GM18909 (cell line): ENCODE results near the gene LCE1F.

Experiments
- ATAC-seq: cut with Tn5 transposase; IDR thresholded peaks from one replicate; pipeline ENCODE4 v1.9.1; 2021; ENCODE audit warnings: mild to moderate bottlenecking; ENCODE audit not compliant: unreplicated experiment, poor library complexity

The LCE1F gene, protein sequence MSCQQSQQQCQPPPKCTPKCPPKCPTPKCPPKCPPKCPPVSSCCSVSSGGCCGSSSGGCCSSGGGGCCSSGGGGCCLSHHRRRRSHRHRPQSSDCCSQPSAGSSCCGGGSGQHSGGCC

DNA sequence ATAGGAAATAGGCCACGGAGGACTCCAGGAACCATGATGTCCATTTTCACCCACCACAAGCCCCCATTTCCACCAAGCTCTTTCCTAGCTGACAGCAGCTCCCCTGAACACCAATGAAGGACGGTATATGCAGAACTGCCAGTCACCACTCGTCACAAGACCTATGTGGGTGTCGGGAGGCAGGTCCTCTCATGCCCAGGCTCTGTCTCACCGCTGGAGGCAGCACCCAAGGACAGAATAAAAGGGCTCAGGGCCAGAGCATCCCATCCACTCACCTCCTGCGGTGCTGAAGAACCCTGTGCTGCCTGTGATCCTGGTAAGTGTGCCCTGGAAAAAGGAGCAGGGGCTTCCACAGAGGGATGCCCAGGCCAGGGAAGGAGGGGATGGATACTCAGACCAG lies at the start of gene LCE1F:
LCE1F (plus strand) TSS at position 266 of the 400 bp plus-strand sequence. CDS start 1,232 bp downstream, outside the sequence.
- no peak for ATAC-seq

DNA sequence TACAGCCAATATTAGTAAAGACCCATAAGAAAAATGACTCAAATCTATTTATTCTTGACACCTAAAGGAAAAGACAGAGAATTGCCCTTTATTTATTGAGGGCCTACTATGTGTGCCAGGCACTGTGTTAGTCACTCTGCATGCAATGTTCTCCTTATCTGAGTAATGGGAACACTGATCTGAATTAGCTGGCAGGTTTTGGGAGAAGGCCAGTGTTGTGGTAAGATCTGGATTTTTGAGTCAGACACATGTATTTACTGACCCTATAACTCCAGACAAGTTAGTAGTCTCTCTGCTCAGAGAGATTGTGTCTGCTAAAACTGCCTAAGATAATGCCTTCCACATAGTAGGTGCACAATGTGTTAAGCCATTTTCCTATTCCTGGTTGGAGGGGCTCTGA lies 49.7 kb upstream of the LCE1F start:
- no peak for ATAC-seq

DNA sequence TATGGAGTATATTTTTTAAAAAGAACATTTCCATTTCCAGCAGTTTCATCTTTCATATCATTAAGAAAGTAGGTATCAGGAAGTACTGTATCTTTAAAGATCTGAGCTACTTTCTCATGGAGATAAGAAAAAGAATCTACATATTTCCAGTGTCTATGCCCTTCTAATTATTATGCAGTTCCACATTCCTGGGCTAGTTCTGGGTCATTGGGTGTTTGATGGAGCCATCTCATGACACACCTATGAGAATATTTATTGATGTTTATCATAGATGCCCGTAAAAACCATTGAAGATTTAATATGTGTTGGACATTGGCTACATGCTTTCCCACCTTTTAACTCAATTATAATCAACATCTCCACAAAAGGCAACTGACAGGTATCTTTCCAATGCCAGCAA lies 46.0 kb upstream of the LCE1F start:
- ATAC-seq, result no peak

DNA sequence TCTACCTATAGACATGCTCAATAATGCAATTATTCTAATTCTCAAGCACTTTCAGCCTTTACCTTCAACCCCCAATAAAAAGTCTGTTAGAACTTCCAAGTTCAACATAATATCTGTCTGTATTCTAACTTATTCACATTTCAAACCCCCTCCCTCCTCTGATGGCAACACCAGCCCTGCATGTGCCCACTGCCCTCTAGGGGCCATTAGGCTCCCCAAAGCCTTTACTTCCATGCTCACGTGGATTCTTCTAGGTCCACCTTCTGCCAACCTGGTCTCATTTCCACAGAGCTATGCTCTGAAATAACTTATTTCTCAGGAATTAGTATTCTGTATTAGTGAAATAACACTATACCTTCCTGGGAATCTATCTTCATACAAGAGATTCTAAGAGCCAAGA lies 39.3 kb upstream of the LCE1F start:
- ATAC-seq, result no peak

DNA sequence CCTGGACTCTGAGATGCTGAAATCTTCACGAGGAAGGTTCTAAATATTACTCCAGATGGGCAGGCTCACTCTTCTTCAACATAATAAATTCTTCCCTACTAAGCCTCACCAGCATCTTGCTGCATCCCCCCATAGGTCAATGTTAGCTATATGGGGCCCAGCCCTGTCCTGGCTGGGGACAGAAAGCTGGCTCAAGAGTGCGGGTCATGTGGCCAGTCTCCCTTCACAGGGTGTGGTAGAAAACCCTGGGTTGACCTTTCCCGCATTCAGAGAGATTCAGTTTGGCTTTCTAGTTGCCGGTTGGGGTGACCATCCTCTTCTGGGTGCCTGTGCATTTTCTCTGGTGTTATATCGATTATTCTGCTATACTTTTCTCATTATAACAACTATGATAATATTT lies 36.9 kb upstream of the LCE1F start:
- ATAC-seq, result no peak

DNA sequence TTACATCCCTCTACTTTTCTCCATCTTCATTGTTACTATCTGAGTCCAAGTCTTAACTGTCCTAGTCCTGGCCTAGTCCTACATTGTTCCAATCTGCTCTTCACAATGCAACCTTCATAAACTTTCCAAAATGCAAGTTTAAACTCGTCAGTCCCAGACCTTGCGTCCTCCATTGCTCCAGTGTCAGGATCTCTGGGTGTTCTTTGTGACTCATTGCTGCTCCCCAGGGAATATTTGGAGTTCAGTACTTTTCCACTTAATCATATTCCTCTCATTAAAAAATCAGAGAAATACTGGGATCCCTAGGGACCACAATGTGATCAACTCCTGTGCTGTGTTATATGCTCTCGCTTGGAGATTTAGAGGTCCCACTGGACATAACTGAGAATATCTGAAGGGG lies 35.1 kb upstream of the LCE1F start:
- no peak for ATAC-seq

DNA sequence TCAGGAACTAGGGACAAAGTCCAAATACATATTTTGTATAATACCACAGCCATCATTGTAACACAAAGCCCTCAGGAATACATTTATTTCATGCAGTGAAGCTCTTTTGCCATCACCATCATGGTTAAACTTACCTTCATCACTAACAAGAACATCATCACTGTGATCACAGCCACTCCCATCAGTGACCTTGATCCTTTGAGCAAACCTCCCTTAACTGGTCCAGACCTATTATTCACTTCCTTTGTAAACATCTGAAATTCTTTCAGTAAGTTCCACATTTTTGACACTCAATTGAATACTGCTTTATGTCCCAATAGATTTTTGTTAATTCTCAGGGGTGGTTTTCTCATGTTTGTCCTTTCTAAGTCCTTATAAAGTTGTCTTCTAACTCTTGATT lies 33.3 kb upstream of the LCE1F start:
- ATAC-seq, result no peak

DNA sequence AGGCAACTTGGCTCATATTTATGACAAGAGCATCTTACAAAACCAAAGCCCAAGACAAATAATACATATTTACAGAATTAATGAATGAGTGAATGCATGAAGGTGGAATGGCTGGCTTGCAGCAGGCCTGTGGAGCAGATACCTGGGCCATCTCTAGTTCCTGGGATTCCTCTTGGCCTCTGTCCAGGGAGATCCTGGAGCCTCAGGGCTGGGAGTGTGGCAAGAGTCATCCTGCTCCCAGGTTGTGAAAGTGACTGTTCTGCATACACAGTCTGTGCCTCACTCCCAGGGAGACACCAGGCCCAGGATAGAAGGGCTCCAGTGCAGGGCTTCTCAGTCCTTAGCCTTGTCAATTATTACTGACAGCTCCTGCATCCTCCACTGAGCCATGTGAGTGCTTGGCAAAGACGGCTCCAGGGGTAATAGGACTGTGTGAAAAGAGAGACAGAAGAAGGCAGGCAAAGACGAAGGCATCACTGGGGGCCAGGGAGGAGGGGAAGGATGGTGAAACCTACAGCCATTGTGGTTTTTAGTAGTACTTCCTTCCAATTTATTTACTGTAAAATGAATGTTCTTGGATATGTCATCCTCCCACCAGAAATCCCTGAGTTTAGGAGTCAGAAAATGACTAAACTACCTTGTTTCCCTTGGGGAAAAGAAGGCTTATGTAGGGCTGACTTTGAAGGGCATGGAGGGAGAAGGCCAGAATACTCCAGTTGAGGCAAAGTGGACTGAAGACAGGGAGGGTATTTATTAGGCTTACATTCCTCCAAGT lies 31.4 kb upstream of the LCE1F start:
- ATAC-seq, result no peak

DNA sequence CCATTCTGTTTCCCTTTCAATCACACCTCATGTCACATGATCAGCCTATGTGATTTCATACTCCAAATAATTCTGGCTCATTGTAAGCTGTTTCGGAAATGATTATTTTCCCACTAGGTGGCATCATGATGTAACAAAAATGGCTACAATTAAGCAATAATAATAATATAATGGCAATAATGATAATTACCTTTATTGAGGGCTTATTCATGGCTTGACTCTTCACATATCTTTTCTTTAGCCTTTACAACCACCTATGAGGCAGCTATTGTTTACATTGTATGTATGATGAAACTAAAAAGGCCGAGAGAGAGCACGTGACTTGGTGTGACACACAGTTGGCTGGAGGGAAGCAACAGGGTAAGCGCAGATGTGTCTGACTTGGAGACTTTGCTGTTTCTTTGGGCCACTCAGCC lies 29.6 kb upstream of the LCE1F start:
- ATAC-seq, result no peak

DNA sequence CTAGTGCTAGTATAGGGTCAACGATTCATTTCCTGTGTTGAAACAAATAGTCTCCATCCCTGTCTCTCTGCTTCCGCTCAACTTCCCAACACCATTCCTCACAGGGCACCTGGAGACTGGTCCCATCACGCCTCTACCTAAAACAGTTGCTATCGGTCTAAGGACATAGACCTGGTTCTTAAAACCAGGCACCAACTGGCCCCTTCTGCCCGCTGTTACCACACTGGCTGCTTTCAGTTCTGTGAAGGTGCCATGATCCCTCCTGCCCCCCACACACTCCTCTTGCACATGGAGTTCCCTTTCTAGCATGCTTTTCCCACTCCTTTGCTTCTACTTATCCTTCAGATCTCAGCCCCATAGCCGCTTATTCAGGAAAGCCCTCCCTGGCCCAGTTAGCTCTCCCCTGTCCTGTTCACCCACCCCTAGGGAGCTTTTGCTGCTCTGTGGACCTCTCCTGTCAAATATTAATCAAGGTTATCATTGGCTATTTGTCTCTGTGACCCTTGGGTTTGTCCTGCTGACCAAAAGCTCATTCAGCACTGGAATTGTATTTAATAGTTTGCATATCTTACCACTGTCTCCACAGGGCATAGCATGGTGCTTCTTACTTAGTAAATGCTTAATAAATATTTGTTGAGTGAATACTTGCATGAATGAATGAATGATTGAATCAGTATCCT lies 29.0 kb upstream of the LCE1F start:
- no peak for ATAC-seq

DNA sequence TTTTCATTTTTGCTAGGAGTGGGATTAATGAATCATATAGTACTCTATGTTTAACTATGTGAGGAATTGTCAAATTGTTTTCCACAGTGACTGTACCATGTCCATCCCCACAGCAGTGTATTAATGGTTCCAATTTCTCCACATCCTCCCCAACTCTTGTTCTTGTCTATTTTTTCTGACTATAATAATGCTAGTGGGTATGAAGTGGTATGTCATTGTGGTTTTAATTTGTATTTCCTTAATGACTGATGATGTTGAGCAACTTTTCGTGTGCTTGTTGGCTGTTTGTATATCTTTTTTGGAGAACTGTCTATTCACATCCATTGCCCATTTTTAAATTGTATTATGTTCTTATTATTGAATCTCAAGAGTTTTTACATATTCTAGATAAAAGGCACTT lies 27.1 kb upstream of the LCE1F start:
- no peak for ATAC-seq

DNA sequence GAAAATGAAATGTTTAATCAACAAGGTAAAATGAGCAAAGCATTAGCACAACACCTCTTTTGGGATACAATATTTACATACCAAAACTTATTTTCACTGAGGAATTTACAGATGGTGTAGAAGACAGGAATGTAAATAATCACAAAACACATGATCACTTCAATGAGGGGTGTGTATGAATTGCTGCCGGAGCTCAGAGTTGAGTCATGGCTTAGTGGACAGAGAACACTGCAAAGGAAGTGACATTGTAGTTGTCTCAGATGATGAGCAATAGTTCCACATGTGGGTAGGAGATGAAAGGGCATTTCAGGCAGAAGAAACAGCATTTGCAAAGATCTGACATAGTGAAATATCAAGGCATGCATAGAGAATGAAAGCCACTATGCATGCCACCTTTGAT lies 22.7 kb upstream of the LCE1F start:
- no peak for ATAC-seq

DNA sequence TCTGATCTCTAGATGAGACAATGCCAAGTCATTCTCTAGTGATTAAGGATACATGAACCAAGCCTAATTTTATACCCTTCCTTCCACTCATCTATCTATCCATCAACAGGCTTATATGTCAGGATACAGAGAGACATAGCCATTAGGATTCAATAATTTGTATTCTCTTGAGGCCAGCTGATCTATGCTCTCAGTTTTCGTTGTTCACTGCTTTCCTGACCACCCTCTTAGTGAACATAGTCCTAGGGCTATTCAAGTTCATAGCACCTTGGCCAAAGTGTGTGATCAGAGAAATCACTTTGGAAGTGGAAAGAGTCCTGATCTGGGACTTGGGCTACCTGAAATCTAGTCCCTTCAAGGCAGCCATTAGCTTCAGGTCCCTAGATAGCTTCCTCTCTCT lies 21.4 kb upstream of the LCE1F start:
- ATAC-seq, result no peak

DNA sequence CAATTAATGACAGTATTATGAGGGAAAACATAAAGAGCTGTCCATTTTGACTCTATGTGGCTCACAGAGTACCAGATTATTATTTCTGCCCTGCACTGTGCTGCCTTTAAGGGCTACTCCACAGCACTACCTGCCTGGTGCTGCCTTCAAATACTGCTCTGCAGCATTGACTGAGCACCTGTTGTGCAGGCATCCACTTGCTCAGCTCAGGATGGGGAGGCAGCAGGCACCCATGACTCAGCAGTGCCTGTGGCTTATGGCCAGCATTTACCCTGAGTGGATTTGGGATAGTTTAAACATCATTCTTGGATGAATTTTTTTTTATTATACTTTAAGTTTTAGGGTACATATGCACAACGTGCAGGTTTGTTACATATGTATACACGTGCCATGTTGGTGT lies 18.1 kb upstream of the LCE1F start:
- no peak for ATAC-seq

DNA sequence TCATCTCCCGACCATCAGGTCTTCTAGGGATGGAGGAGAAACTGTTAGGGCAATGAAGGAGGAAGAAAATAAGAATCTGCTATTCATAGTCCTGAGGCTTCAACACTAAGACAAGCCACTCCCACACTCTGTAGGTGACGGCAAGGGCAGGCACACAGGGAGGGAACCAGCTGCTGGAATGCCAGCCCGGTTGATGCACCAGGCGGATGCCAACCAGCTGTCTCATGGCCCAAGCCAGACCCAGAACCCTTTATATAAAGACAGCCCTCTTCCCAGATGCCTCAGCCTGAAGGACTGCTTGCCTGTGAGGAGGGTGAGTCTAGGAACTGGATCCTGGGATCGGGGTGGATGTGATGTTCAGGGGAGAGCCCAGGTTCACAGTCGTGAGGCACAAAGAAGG lies 17.2 kb upstream of the LCE1F start, which contains the start of gene KPRP:
KPRP (plus strand) TSS at position 279 of the 400 bp plus-strand sequence. CDS start 1,564 bp downstream, outside the sequence.
- no peak for ATAC-seq

DNA sequence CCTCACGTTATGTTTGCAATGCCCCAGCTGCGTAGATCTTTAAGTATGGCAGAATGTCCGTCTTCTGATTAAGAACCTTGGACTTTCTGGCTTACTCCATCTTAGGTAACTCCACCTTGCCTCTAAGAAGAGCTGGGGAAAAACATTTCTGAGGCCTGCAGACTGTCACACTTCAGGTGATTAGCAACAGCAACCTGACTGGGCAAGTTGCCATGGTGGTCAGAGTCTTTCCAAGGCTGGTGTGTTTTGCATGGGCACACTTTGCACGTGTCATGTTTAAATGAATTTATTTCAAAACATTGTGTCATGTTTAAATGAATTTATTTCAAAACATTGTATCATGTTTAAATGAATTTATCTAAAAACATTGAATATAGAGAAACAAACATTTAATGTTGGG lies 16.3 kb upstream of the LCE1F start:
- ATAC-seq, result no peak

DNA sequence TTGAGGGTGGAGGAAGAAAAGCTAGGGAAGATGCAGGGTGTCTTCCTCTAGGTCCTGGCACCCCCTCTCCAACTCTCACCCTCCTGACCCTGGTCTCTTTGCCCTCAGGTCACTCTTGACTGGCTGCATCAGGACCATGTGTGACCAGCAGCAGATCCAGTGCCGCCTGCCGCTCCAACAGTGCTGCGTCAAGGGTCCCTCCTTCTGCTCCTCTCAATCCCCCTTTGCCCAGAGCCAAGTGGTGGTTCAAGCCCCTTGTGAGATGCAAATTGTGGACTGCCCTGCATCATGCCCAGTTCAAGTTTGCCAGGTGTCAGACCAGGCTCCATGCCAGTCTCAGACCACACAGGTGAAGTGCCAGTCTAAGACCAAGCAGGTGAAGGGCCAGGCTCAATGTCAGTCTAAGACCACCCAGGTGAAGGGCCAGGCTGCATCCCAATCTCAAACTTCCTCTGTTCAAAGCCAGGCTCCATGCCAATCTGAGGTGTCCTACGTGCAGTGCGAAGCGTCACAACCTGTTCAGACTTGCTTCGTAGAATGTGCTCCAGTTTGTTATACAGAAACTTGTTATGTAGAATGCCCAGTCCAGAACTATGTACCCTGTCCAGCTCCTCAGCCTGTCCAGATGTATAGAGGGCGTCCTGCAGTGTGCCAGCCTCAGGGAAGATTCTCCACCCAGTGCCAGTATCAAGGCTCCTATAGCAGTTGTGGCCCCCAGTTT lies 15.3 kb upstream of the LCE1F start:
- ATAC-seq, result no peak

DNA sequence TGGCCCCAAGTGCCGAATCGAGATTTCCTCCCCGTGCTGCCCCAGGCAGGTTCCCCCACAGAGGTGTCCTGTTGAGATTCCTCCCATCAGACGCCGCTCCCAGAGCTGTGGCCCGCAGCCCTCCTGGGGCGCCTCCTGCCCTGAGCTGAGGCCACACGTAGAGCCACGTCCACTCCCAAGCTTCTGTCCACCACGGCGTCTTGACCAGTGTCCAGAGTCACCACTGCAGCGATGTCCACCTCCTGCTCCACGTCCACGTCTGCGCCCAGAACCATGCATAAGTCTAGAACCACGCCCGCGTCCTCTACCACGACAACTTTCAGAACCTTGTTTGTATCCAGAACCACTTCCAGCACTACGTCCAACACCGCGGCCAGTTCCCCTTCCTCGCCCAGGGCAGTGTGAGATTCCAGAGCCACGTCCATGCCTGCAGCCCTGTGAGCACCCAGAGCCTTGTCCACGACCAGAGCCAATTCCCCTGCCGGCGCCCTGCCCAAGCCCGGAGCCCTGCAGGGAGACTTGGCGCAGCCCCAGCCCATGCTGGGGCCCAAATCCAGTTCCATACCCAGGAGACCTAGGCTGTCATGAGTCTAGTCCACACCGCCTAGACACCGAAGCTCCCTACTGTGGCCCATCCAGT lies 14.3 kb upstream of the LCE1F start:
- ATAC-seq, result no peak

DNA sequence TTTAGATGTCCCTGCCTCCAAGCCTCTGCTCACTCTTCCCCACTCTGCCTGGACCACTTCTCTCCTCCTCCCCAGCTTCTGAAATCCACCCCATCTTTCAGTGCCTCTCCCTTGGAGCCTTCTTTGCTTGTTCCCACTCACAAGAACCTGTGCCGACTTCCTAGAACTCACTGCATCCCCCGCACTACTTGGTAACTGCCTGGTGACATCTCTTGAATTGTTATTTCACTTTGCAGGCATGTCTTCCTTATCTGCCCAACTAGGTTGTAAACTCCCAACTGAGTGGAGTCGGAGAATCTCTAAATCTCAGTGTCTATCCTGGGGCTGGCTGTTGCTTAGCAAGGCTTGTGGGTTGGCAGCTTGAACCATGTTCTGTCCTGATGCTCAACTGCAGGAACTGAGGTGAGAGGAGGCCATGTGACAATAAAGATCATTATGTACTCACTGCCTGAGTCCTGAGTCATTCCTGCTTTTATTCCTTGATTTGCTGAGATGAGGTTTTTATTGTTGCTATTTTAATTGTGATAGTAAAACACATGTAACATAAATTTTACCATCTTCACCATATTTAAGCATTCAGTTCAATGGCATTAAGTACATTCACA lies 13.2 kb upstream of the LCE1F start:
- no peak for ATAC-seq

DNA sequence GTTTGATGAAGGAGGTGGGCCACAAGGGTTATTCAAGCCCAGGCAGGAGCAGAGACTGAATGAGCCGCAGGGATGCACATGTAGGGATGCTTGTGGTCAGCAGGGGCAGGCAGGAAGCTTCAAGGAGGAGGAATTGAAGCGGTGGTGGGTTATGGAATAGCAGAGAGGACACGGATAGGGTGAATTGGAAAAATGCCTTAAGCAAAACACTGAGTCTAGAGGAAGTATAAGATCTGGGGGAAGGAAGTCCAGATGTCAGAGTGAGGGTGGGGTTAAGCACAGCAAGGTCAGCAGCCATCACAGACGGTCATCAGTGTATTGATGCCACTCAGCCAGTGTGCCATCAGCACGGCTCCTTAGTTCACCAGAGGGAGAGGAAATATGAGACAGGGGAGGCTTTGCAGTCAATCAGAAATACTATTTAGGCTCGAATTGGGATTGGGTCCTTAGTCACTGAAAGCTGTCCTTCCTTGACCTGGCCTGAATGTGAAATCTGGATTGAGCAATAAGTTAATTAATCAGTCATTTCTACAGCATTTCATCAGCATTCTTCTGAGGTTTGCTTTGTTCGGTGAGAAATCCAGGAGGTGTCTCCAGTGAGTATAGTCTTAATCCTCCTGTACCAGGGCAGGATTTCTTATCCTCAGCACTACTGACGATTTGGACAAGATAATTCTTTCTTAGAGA lies 6.0 kb upstream of the LCE1F start:
- ATAC-seq, result no peak
